ENCODE data around the gene FLNA. TPM values are rescaled to one million over a fixed set of nuclear protein-coding genes. Genes with fewer than 3 reads are reported as not detected.

Gene FLNA
- total RNA-seq, 1 donor from 2014 or later: 1,080 TPM

DNA sequence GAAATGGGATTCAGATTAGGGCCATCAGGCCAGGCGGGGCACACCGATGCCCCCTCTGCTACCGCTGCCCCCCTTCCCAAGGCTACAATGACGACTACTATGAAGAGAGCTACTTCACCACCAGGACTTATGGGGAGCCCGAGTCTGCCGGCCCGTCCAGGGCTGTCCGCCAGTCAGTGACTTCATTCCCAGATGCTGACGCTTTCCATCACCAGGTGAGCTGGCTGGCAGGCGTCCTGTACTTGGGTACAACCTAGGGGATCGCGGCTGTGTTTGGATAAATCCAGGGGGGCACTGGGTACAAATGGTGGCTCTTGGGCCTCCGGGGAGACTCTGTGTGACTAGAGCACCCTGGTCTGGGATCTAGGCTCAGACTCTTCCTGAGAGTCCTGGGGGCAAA, 5.7 kb upstream of the FLNA start:
- no peak for ATAC-seq
- H3K9me3 ChIP-seq: no peaks in the 10 kb centered on the region
- TF ChIP-seq, protein P1, sequence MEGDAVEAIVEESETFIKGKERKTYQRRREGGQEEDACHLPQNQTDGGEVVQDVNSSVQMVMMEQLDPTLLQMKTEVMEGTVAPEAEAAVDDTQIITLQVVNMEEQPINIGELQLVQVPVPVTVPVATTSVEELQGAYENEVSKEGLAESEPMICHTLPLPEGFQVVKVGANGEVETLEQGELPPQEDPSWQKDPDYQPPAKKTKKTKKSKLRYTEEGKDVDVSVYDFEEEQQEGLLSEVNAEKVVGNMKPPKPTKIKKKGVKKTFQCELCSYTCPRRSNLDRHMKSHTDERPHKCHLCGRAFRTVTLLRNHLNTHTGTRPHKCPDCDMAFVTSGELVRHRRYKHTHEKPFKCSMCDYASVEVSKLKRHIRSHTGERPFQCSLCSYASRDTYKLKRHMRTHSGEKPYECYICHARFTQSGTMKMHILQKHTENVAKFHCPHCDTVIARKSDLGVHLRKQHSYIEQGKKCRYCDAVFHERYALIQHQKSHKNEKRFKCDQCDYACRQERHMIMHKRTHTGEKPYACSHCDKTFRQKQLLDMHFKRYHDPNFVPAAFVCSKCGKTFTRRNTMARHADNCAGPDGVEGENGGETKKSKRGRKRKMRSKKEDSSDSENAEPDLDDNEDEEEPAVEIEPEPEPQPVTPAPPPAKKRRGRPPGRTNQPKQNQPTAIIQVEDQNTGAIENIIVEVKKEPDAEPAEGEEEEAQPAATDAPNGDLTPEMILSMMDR (IDR thresholded peaks at IDR 0.05): no peak
- no peaks in the 10 kb centered on the region for H3K27me3 ChIP-seq (ENCODE audit: low read depth)
- intact Hi-C loops (cut with DNase I): no loop called here
- H3K36me3 ChIP-seq: peaks cover 5% of the 10 kb centered on the region
- no peak for DNase-seq
- peak overlapping the region; percentile 98 for H3K27ac ChIP-seq
- H3K4me1 ChIP-seq: peaks cover 16% of the 10 kb centered on the region
- peak overlapping the region; percentile 69 for H3K4me3 ChIP-seq

DNA sequence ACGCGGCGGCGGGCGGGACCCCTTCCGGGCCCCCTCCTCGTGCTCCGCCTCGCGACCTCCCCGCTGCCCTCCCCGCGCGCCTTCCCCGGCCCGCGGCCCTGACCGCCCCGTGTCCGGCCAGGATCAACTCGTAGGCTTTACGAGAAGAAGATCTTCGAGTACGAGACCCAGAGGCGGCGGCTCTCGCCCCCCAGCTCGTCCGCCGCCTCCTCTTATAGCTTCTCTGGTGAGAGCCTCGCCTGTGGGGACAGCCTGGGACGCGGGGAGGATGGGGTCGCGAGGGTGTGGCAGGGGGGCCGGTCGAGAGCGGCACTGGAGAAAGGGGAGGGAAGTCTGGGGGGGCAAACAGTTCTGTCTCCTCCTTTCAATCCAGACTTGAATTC, 5.1 kb upstream of the FLNA start:
- DNase-seq (no peak), ATAC-seq (no peak)
- H3K36me3 ChIP-seq: peaks cover 5% of the 10 kb centered on the region
- no peaks in the 10 kb centered on the region for H3K27me3 ChIP-seq (ENCODE audit: low read depth)
- no peaks in the 10 kb centered on the region for H3K9me3 ChIP-seq
- intact Hi-C loops (cut with DNase I): no loop called here
- TF ChIP-seq, protein P1 (IDR thresholded peaks at IDR 0.05): no peak
- peaks cover 20% of the 10 kb centered on the region for H3K4me1 ChIP-seq
- H3K4me3 ChIP-seq: peak overlapping the region; percentile 69
- H3K27ac ChIP-seq: peak overlapping the region; percentile 98

DNA sequence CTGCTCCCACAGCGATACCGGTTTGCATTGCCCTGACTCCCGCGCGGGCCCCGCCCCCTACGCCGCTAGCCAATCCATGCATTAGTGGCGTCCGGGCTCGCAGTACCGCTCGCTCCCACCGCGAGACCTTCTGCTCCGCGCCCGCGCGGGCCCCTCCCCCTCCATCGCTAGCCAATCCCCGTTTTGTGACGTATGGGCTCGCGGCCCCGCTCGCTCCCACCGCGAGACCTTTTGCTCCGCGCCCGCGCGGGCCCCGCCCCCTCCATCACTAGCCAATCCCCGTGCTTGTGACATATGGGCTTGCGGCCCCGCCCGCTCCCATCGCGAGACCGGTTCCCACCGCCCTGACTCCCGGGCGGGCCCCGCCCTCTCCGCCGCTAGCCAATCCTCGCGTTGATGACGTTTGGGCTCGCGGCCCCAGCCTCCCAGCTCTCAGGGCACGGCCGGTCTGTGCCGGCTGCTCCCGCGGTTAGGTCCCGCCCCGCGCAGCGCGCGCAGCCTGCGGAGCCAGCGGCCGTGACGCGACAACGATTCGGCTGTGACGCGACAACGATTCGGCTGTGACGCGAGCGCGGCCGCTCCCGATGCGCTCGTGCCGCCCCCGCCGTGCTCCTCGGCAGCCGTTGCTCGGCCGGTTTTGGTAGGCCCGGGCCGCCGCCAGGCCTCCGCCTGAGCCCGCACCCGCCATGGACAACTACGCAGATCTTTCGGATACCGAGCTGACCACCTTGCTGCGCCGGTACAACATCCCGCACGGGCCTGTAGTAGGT, 4.5 kb upstream of the FLNA start, which contains the start of gene EMD:
TSS of gene EMD (plus strand) at position 497 of the 770 bp plus-strand sequence. CDS start at position 687, 190 bp downstream.
- DNase-seq (peak; percentile 99), ATAC-seq (peak; percentile 92 to 95)
- Histone ChIP-seq H3K9me3 (no peaks in the 10 kb centered on the region), H3K27me3 (ENCODE audit: low read depth) (no peaks in the 10 kb centered on the region), H3K4me1 (peaks cover 23% of the 10 kb centered on the region), H3K27ac (peak within 1 kb of the TSS; percentile 98), H3K4me3 (peak within 1 kb of the TSS; percentile 69), H3K36me3 (peaks cover 5% of the 10 kb centered on the region)
- intact Hi-C loops (cut with DNase I): no loop called here
- TF ChIP-seq, protein P1 (IDR thresholded peaks at IDR 0.05): no peak

DNA sequence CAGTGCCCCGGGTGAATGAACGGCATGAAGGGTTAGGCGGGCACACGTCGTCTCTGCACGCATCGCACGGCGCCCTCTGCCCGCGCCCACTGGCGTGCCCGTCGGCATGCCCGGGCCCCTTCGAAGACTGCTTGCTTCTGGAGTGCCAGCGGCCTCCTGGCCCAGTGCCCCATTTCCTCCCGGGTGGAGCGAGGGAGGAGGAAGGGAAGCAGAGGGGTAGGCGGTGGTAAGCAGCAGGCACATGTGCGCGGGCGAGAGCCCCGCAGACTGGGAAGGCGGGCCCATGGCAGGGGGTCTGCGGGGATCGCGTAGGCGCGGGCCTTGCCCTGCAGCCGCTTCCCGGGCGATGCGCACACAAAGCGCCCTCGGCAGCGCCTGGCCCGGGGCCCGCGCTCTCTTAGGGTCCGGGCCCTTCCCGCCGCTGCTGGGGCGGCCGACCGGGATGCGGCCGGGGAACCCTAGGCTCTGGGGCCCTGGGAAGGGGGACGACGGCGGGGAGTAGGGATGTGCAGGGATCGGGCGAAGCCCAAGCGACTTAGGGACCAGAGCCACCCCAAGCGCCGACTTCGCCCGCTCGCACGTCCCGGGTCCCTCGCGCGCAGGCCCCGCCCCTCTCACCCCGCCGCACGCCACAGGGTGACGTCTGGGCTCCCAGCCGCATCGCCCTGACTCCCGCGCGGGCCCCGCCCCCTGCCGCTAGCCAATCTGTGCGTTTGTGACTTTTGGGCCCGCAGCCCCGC, 3.8 kb upstream of the FLNA start:
- Histone ChIP-seq H3K36me3 (peaks cover 5% of the 10 kb centered on the region), H3K4me1 (peaks cover 30% of the 10 kb centered on the region), H3K27me3 (ENCODE audit: low read depth) (no peaks in the 10 kb centered on the region), H3K4me3 (peak overlapping the region; percentile 53), H3K27ac (peak overlapping the region; percentile 90), H3K9me3 (no peaks in the 10 kb centered on the region)
- peak; percentile 75 for DNase-seq
- intact Hi-C loops (cut with DNase I): no loop called here
- peak; percentile 4 to 24 for ATAC-seq
- TF ChIP-seq, protein P1 (IDR thresholded peaks at IDR 0.05): no peak

DNA sequence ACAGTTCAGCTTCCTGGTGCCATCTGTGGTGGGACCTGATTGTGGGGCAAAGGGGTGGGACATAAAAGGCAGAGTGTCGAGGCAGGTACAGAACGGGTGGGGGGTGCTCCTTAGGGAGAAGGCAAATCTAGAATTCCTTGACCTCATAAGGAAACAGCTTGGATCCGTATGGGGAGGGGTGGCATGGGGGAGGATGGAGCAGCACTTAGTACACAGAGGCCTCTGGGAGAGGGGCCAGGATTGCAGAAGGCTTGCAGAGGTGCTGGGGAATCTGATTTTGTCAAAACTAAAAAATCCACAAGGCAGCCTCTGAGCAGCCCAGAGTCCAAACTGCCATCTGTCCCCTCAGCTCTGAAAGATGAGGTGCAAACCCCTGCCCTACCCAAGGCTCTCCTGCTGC, 2.3 kb upstream of the FLNA start:
- Histone ChIP-seq H3K9me3 (no peaks in the 10 kb centered on the region), H3K36me3 (peaks cover 5% of the 10 kb centered on the region), H3K27me3 (ENCODE audit: low read depth) (no peaks in the 10 kb centered on the region), H3K27ac (peak overlapping the region; percentile 90), H3K4me3 (no peak overlapping the region), H3K4me1 (peaks cover 45% of the 10 kb centered on the region)
- ATAC-seq (no peak), DNase-seq (no peak)
- intact Hi-C loops (cut with DNase I): no loop called here
- TF ChIP-seq, protein P1 (IDR thresholded peaks at IDR 0.05): no peak
